HCT116 (cell line): ENCODE data around the gene GAB2. TPM values are rescaled to one million over a fixed set of nuclear protein-coding genes. Genes with fewer than 3 reads are reported as not detected.

ENCODE experiments used
- ATAC-seq: fragments of 200-7000 bp; cut with Tn5 transposase; 2 replicates; pipeline ENCODE4 v1.9.1; 2020; ENCODE audit warnings: mild to moderate bottlenecking, moderate library complexity
- BruUV-seq: library from RNA; stranded (reverse); fragments of 400-500 nt; replicated peaks from 2 replicates; lab custom pipeline; 2021; lab: Mats Ljungman, UMichigan
- CTCF ChIA-PET: fragments of 300-600 bp; sonication (Branson Sonifier 250); formaldehyde crosslinking; loops from one replicate; lab custom pipeline; 2021; ENCODE audit warnings: antibody characterized with exemption; lab: Charles Lee
- POLR2A ChIA-PET: fragments of 300-600, 350-600 bp; sonication (Branson Sonifier 250); formaldehyde crosslinking; loops from one replicate; lab custom pipeline; 2021; ENCODE audit warnings: antibody characterized with exemption; lab: Charles Lee
- RAD21 ChIA-PET, 2 experiments: fragments of 300-600 bp; sonication (Branson Sonifier 250); formaldehyde crosslinking; loops; one replicate each; lab custom pipeline; 2023; ENCODE audit warnings: low total read pairs in 2 of 2; ENCODE audit not compliant: uncharacterized antibody in 2 of 2, unreplicated experiment in 2 of 2, low non-redundant PET in 1 of 2; lab: Charles Lee
- DNase-seq: peaks from one replicate; pipeline ENCODE4 v3.0.0-alpha.2; 2010; ENCODE audit warnings: low read depth, low spot score
- H2AFZ ChIP-seq: fragments of 200-600 bp; shearing (Covaris generic), sonication (generic); 2 replicates; pipeline ENCODE4 v1.6.1; 2017; ENCODE audit warnings: low read depth, mixed run types, mixed read lengths, antibody characterized with exemption, low read length; ENCODE audit not compliant: poor library complexity, severe bottlenecking
- H3K27ac ChIP-seq: 2 replicates; pipeline ENCODE4 v1.5.1; 2012; ENCODE audit warnings: low read depth, low read length
- H3K27me3 ChIP-seq: fragments of 200-600 bp; sonication (generic); 2 replicates; pipeline ENCODE4 v1.6.1; 2016; ENCODE audit warnings: mixed run types, low read length, mixed read lengths; ENCODE audit not compliant: insufficient read depth
- H3K36me3 ChIP-seq, 2 experiments: fragments of 200-500 bp in 1 of 2; fragments of 200-600 bp in 1 of 2; sonication (Bioruptor generic) in 1 of 2; sonication (generic) in 1 of 2; 2 replicates each; pipeline versions ENCODE4 v1.5.1 to v1.6.1; 2014 to 2016; ENCODE audit warnings: low read length in 2 of 2, inconsistent platforms in 1 of 2, mixed read lengths in 1 of 2, mixed run types in 1 of 2; ENCODE audit not compliant: insufficient read depth in 2 of 2, control insufficient read depth in 1 of 2
- H3K4me1 ChIP-seq, 2 experiments: fragments of 200-600 bp in 1 of 2; sonication (generic) in 1 of 2; 2 replicates each; pipeline versions ENCODE4 v1.5.1 to v1.6.1; 2012 to 2017; ENCODE audit warnings: low read length in 2 of 2, inconsistent platforms in 1 of 2, mild to moderate bottlenecking in 1 of 2, mixed read lengths in 1 of 2, mixed run types in 1 of 2, moderate library complexity in 1 of 2; ENCODE audit not compliant: insufficient read depth in 2 of 2, control insufficient read depth in 1 of 2
- H3K4me2 ChIP-seq: fragments of 200-600 bp; sonication (generic); 2 replicates; pipeline ENCODE4 v1.6.1; 2017; ENCODE audit warnings: mixed run types, low read length, mixed read lengths
- H3K4me3 ChIP-seq, 2 experiments: fragments of 200-600 bp in 1 of 2; sonication (generic) in 1 of 2; replicated peaks in 1 of 2; 2 replicates each; pipeline ENCODE4 v1.5.1; 2011 to 2016; ENCODE audit warnings: low read length in 2 of 2, control low read depth in 1 of 2, low read depth in 1 of 2, mild to moderate bottlenecking in 1 of 2, mixed read lengths in 1 of 2, mixed run types in 1 of 2
- H3K79me2 ChIP-seq: fragments of 200-600 bp; sonication (generic); 2 replicates; pipeline ENCODE4 v1.6.1; 2017; ENCODE audit warnings: mild to moderate bottlenecking, mixed run types, low read length, moderate library complexity, mixed read lengths; ENCODE audit not compliant: insufficient read depth
- H3K9ac ChIP-seq: fragments of 200-600 bp; sonication (generic); 2 replicates; pipeline ENCODE4 v1.6.1; 2016; ENCODE audit warnings: low read length, mixed read lengths
- H3K9me2 ChIP-seq: fragments of 200-600 bp; sonication (generic), shearing (Covaris generic); 2 replicates; pipeline ENCODE4 v1.6.1; 2017; ENCODE audit warnings: mixed run types, mild to moderate bottlenecking, moderate library complexity; ENCODE audit not compliant: insufficient read depth
- H3K9me3 ChIP-seq, 2 experiments: fragments of 200-500 bp in 1 of 2; fragments of 200-600 bp in 1 of 2; sonication (Bioruptor generic) in 1 of 2; sonication (generic) in 1 of 2; 2 replicates each; pipeline ENCODE4 v1.6.1; 2014 to 2017; ENCODE audit warnings: low read length in 2 of 2, mixed read lengths in 2 of 2, inconsistent platforms in 1 of 2, low read depth in 1 of 2, mild to moderate bottlenecking in 1 of 2, mixed run types in 1 of 2, moderate library complexity in 1 of 2; ENCODE audit not compliant: control insufficient read depth in 1 of 2, insufficient read depth in 1 of 2
- H4K20me1 ChIP-seq: fragments of 200-600 bp; sonication (generic), shearing (Covaris generic); 2 replicates; pipeline ENCODE4 v1.6.1; 2017; ENCODE audit warnings: mixed run types, mild to moderate bottlenecking, moderate library complexity; ENCODE audit not compliant: insufficient read depth
- ATF3 ChIP-seq: IDR thresholded peaks from 2 replicates; pipeline ENCODE4 v1.6.1; 2012
- ELF1 ChIP-seq: IDR thresholded peaks from 2 replicates; pipeline ENCODE4 v1.6.1; 2012; ENCODE audit warnings: low read depth, borderline replicate concordance
- EZH2 ChIP-seq: fragments of 200-600 bp; sonication (generic); IDR thresholded peaks from 2 replicates; pipeline ENCODE4 v1.6.1; 2017; ENCODE audit warnings: antibody characterized with exemption, mixed run types
- FOSL1 ChIP-seq: IDR thresholded peaks from 2 replicates; pipeline ENCODE4 v1.6.1; 2012; ENCODE audit warnings: low read depth
- POLR2A ChIP-seq: IDR thresholded peaks from 2 replicates; pipeline ENCODE4 v1.7.0; 2011; ENCODE audit warnings: borderline replicate concordance; ENCODE audit not compliant: insufficient read depth, insufficient read length; ENCODE audit errors: extremely low read depth
- SIN3A ChIP-seq: IDR thresholded peaks from 2 replicates; pipeline ENCODE4 v1.6.1; 2012; ENCODE audit warnings: low read depth
- SP1 ChIP-seq: IDR thresholded peaks from 2 replicates; pipeline ENCODE4 v1.6.1; 2012; ENCODE audit warnings: low read depth
- SRF ChIP-seq: IDR thresholded peaks from 2 replicates; pipeline ENCODE4 v1.6.1; 2012; ENCODE audit warnings: low read depth
- YY1 ChIP-seq: IDR thresholded peaks from 2 replicates; pipeline ENCODE4 v1.6.1; 2011; ENCODE audit warnings: low read length, low read depth, moderate library complexity, mild to moderate bottlenecking; ENCODE audit not compliant: insufficient replicate concordance; ENCODE audit errors: extremely low read depth
- intact Hi-C: fragments of 100-400 bp; cut with micrococcal nuclease; formaldehyde crosslinking; loops from 2 replicates; pipeline ENCODE4 v1.10.0; 2022
- total RNA-seq: library from RNA; stranded (reverse); gene quantifications from one replicate; pipeline ENCODE4 v1.2.1, GENCODE V29; 2021; ENCODE audit not compliant: unreplicated experiment
- TF ChIP-seq, protein P1 (sequence below), 3 experiments: fragments of 200-600 bp in 1 of 3; sonication (generic) in 1 of 3; IDR thresholded peaks in 2 of 3; conservative IDR thresholded peaks in 1 of 3; 2 replicates each; pipeline ENCODE4 v1.5.1; 2012 to 2017; ENCODE audit warnings: low read depth in 2 of 3, low read length in 2 of 3, antibody characterized with exemption in 1 of 3, borderline replicate concordance in 1 of 3, control low read depth in 1 of 3, mild to moderate bottlenecking in 1 of 3, mixed read lengths in 1 of 3, mixed run types in 1 of 3, moderate library complexity in 1 of 3; ENCODE audit not compliant: insufficient read depth in 1 of 3
- TF ChIP-seq, protein P2 (sequence below): IDR thresholded peaks from 2 replicates; pipeline ENCODE4 v1.6.1; 2012

The GAB2 gene
- total RNA-seq, 1 experiment from 2014 or later: 1.9 TPM

DNA sequence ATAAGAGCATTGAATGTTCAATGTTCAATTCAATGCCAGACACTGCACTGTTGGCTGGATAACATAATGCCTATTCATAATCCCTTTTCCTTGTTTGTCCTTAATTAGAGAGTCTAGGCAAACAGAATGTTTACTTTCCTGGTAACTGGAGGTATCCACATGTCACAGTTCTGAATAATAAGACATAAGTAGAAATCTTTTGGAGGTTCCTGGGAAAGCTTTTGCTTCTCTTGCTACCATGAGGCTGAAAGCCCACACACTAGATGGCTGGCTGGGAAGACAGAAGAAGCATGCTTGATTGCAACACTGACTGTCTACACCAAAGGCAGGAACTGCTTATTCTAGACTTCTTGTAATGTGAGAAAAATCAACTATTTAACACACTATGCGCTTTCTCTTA, 79.5 kb downstream of the GAB2 start:
- no peaks in the 10 kb centered on the region for H3K27me3 ChIP-seq
- no TSS peak for BruUV-seq
- no peaks in the 10 kb centered on the region for H3K9me2 ChIP-seq
- H3K4me3 ChIP-seq: no peak overlapping the region
- no peak overlapping the region for H2AFZ ChIP-seq
- ChIA-PET RAD21 (no interaction called here), CTCF (no interaction called here), POLR2A (no interaction called here)
- H4K20me1 ChIP-seq: no peaks in the 10 kb centered on the region
- TF ChIP-seq FOSL1: no peak
- no peak for TF ChIP-seq SRF
- no peak for TF ChIP-seq ELF1
- TF ChIP-seq, protein P1, sequence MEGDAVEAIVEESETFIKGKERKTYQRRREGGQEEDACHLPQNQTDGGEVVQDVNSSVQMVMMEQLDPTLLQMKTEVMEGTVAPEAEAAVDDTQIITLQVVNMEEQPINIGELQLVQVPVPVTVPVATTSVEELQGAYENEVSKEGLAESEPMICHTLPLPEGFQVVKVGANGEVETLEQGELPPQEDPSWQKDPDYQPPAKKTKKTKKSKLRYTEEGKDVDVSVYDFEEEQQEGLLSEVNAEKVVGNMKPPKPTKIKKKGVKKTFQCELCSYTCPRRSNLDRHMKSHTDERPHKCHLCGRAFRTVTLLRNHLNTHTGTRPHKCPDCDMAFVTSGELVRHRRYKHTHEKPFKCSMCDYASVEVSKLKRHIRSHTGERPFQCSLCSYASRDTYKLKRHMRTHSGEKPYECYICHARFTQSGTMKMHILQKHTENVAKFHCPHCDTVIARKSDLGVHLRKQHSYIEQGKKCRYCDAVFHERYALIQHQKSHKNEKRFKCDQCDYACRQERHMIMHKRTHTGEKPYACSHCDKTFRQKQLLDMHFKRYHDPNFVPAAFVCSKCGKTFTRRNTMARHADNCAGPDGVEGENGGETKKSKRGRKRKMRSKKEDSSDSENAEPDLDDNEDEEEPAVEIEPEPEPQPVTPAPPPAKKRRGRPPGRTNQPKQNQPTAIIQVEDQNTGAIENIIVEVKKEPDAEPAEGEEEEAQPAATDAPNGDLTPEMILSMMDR (IDR thresholded peaks at IDR 0.05 in 2 of 3, conservative IDR thresholded peaks at IDR 0.05 in 1 of 3; ENCODE audit: borderline replicate concordance in 1 of 3, insufficient read depth in 1 of 3, low read depth in 2 of 3, low read length in 2 of 3): no peak
- TF ChIP-seq, protein P2, sequence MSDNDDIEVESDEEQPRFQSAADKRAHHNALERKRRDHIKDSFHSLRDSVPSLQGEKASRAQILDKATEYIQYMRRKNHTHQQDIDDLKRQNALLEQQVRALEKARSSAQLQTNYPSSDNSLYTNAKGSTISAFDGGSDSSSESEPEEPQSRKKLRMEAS: no peak
- no peak for TF ChIP-seq SIN3A
- TF ChIP-seq POLR2A: no peak
- no peak for TF ChIP-seq SP1
- no peak for TF ChIP-seq ATF3
- TF ChIP-seq EZH2: no peak
- TF ChIP-seq YY1: no peak
- H3K9ac ChIP-seq: no peak overlapping the region
- H3K4me1 ChIP-seq: no peaks in the 10 kb centered on the region
- H3K9me3 ChIP-seq: peaks cover 0 to 3% of the 10 kb centered on the region in 2 experiments; a peak in 1 of 4 replicates
- intact Hi-C loops: no loop called here
- H3K79me2 ChIP-seq: no peaks in the 10 kb centered on the region
- H3K27ac ChIP-seq: no peak overlapping the region
- ATAC-seq (no peak), DNase-seq (no peak)
- no peak overlapping the region for H3K4me2 ChIP-seq
- no peaks in the 10 kb centered on the region for H3K36me3 ChIP-seq
